Activated CD8-positive, alpha-beta memory T cell treated with anti-CD3 and anti-CD28 coated beads, Interleukin-2, amount 50 U/mL, for 4 hours (primary cell): ENCODE results near the gene SERGEF.
A peak's percentile ranks its signal among the peaks of the same experiment; 100 is the strongest.

Experiments
- DNase-seq: peaks from one replicate; pipeline ENCODE4 v3.0.0-alpha.2; 2020

SERGEF gene

GRCh38 chr11:18012906-18013781 lies at the start of gene SERGEF:
Gene SERGEF, minus strand, starts transcription at chr11:18013047. Its CDS starts 37 bp downstream, at chr11:18013010.
- DNase-seq: peak; percentile 92

GRCh38 chr11:18061351-18061750 lies 48.5 kb upstream of the SERGEF start:
- DNase-seq: no peak

GRCh38 chr11:18056561-18057181 lies 43.8 kb upstream of the SERGEF start:
- DNase-seq: no peak

GRCh38 chr11:18054511-18055103 lies 41.8 kb upstream of the SERGEF start:
- no peak for DNase-seq

- no peak for DNase-seq
These were observed 38.0 kb upstream of the SERGEF start for GRCh38 chr11:18050848-18051247.

GRCh38 chr11:18046116-18046777 lies 33.4 kb upstream of the SERGEF start, which contains the start of gene TPH1:
Gene TPH1, minus strand, starts transcription at chr11:18046269. Its CDS starts 5,507 bp downstream, at chr11:18040762.
- no peak for DNase-seq

GRCh38 chr11:18036456-18036855 lies 23.6 kb upstream of the SERGEF start:
- no peak for DNase-seq

- DNase-seq: no peak
These were observed 14.6 kb upstream of the SERGEF start for GRCh38 chr11:18027475-18027874.

- DNase-seq: no peak
These were observed 9.6 kb upstream of the SERGEF start for GRCh38 chr11:18022419-18022818.

GRCh38 chr11:18019650-18020049 lies 6.8 kb upstream of the SERGEF start:
- DNase-seq: no peak

- no peak for DNase-seq
These were observed 3.9 kb upstream of the SERGEF start for GRCh38 chr11:18016789-18017188.

GRCh38 chr11:18014876-18015275 lies 2.0 kb upstream of the SERGEF start:
- DNase-seq: no peak

GRCh38 chr11:18013790-18014507 lies 1.1 kb upstream of the SERGEF start:
- DNase-seq: no peak

- no peak for DNase-seq
These were observed 533 bp downstream of the SERGEF start for GRCh38 chr11:18012122-18012905.

- no peak for DNase-seq
These were observed 1.2 kb downstream of the SERGEF start for GRCh38 chr11:18011633-18012032.

GRCh38 chr11:18010977-18011586 lies 1.8 kb downstream of the SERGEF start:
- no peak for DNase-seq

GRCh38 chr11:18010121-18010670 lies 2.7 kb downstream of the SERGEF start:
- no peak for DNase-seq

- no peak for DNase-seq
These were observed 7.3 kb downstream of the SERGEF start for GRCh38 chr11:18005376-18006129.

- DNase-seq: no peak
These were observed 11.7 kb downstream of the SERGEF start for GRCh38 chr11:18001191-18001590.

- DNase-seq: no peak
These were observed 12.1 kb downstream of the SERGEF start for GRCh38 chr11:18000760-18001159.
